ENCODE results near the gene RBM24.

- TF ChIP-seq, protein P1, sequence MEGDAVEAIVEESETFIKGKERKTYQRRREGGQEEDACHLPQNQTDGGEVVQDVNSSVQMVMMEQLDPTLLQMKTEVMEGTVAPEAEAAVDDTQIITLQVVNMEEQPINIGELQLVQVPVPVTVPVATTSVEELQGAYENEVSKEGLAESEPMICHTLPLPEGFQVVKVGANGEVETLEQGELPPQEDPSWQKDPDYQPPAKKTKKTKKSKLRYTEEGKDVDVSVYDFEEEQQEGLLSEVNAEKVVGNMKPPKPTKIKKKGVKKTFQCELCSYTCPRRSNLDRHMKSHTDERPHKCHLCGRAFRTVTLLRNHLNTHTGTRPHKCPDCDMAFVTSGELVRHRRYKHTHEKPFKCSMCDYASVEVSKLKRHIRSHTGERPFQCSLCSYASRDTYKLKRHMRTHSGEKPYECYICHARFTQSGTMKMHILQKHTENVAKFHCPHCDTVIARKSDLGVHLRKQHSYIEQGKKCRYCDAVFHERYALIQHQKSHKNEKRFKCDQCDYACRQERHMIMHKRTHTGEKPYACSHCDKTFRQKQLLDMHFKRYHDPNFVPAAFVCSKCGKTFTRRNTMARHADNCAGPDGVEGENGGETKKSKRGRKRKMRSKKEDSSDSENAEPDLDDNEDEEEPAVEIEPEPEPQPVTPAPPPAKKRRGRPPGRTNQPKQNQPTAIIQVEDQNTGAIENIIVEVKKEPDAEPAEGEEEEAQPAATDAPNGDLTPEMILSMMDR (IDR thresholded peaks at IDR 0.05): no peak
- no peak for TF ChIP-seq POLR2A (IDR thresholded peaks at IDR 0.05)
Measured at GRCh38 chr6:17267566-17267965, 13.6 kb upstream of the RBM24 start.

All from adrenal gland (tissue), 5 donors.